Smooth muscle cell of trachea (primary cell): ENCODE data around the gene AHNAK. TPM values are rescaled to one million over a fixed set of nuclear protein-coding genes. Genes with fewer than 3 reads are reported as not detected.

Experiments used
- total RNA-seq: library from RNA; depleted of rRNA; stranded (reverse); fragments of >200 nt; gene quantifications from 2 replicates; pipeline ENCODE4 v1.2.1, GENCODE V29; 2014

The AHNAK gene
- total RNA-seq: 867 and 944 TPM in 2 replicates

DNA sequence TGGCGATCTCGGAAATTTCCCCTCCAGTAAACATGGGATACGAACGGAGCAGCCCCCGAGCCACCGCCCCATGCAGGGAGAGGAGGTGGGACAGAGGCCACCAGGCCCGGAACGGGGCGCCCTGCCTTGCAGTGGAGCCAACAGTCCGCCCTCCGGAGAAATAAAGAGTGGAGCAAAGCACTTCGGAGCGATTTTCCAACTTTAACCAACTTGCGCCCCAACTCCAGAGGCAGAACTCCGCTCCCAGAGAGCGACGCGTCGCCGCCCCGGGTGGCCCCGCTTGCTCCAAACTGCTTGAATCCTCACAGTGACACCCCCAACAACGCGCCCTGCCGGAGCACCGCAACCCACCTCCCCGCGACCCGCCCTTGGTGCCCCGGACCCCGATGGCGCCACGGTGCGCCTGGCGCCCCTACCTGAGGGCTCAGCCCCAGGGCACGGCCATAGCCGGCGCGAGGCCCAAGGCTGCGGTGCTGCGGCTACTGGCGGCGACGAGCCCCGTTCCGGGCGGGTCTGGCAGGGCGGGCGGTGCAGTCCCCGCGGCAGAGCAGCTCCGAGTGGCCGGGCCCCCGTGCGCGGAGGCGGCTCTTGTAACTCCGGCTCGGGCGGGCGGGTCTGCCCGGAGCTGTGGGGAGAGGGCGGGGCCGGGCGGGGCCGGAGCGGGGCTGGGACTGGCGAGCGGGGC, at the start of gene AHNAK:
Gene AHNAK, minus strand, starts transcription at position 563 of the 685 bp plus-strand sequence. CDS start 10,708 bp downstream, outside the sequence.

DNA sequence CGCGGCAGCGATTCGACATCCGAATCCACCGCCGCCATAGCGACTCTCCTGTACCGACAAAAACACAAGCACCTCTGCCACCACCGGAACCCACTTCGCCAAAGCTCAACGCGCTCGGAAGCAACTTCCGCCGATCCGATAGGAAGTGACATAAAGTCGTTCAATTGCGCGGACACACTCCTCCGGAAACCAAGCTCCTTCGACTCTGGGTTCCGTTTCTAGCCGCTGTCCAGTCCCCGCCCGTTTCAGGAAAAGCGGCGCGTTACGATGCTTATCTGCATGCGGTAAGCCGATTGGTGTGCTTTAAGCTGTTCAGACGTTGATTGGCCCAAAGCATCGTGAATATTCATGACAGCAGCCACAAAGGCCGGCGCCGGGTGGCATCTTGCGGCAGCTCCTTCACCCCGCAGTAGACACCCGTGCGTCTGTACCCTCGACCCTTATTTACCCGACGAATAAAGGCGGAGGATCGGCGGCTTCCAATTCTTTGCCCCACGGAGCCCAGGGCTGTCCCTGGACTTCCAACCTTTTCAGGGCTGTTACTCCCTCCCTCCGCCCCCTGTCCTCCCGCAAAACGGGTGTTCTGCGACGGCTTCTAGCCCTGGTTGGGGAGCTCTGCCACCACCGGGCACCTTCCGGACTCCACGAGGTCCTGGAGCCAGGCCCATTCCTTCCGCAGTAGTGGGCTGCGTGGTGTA, 45.0 kb upstream of the AHNAK start, which contains the start of gene TUT1:
Gene TUT1, minus strand, starts transcription at position 76 of the 698 bp plus-strand sequence. Its CDS starts 38 bp downstream, at position 38.

DNA sequence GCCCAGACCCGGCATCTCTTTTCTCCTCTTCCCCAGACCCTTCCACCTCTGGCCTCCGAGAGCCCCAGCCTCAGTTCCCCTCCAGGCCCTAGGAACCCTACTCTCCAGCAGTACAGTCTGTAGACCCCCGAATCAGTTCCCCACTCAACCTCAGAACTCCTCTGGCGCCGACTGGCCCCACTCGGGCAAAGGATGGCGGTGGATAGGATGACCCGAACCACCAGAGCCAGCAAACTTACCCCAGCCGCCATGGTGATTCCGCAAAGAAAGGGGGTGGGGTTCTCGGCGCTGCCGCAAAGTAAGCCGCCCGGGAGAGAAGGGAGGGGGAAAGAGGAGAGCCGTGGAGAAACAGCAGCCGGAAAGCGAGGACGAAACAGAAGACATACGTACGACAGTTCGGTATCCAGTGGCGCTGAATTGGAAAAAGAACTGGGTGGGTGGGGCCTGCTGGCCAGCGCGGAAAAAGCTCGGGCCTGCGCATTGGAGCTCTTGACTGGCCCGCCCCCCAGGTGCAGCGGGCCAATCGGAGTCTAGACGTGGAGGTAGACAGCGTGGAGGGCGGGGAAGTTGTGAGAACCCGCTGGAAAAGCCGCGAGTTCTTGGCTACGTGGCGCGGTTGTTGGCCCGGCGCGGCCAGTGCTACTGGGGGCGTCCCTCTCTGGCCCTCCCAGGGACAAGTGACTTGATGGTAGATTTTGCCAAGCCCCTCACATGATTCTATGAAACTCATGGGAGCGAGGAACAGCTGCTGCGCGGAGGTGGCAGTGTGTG, 27.2 kb upstream of the AHNAK start, which contains the start of gene EEF1G:
Gene EEF1G, minus strand, starts transcription at position 300 of the 771 bp plus-strand sequence. Its CDS starts 49 bp downstream, at position 251.

DNA sequence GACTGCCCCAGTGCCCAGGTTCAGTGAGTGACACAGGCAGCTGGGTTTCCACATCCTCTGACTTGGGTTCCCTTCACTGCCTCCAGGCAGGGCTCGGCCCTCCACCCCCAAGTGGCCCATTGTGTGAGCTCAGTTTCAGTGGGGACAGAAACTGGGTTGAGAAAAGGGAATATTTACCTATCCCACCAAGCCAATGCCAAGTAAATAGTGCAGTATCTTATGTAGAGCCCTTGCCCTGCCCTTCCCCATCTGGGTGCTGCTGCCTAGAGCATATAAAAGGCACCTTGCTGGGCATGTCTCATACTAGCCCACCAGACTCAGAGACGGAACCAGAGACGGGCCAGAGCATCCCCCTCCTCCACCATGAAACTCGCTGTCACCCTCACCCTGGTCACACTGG, 127.9 kb downstream of the AHNAK start, which contains the start of gene SCGB1A1:
Gene SCGB1A1, plus strand, starts transcription at position 301 of the 400 bp plus-strand sequence. Its CDS starts 63 bp downstream, at position 364.

Other genes with a start within 250 kb of the AHNAK start
- gene SCGB1D4, start 247.7 kb downstream of the AHNAK start, total RNA-seq: not detected in 2 replicates
- 0.33 and 1.0 TPM in 2 replicates for gene ASRGL1, start 209.4 kb downstream of the AHNAK start, total RNA-seq
- not detected in 2 replicates for gene SCGB1A1, start 127.8 kb downstream of the AHNAK start, total RNA-seq
- 1,356 and 1,684 TPM in 2 replicates for gene EEF1G, start 27.1 kb upstream of the AHNAK start, total RNA-seq
- 9.7 and 13.6 TPM in 2 replicates for gene TUT1, start 44.7 kb upstream of the AHNAK start, total RNA-seq
- 99.8 and 122 TPM in 2 replicates for gene MTA2, start 55.1 kb upstream of the AHNAK start, total RNA-seq
- gene EML3, start 66.0 kb upstream of the AHNAK start, total RNA-seq: 24.0 and 33.6 TPM in 2 replicates
- 3.9 and 4.6 TPM in 2 replicates for gene ROM1, start 66.5 kb upstream of the AHNAK start, total RNA-seq
- 26.5 and 48.8 TPM in 2 replicates for gene B3GAT3, start 75.2 kb upstream of the AHNAK start, total RNA-seq
- gene GANAB, start 99.8 kb upstream of the AHNAK start, total RNA-seq: 339 and 341 TPM in 2 replicates
- 26.2 and 41.0 TPM in 2 replicates for gene INTS5, start 106.5 kb upstream of the AHNAK start, total RNA-seq
- 22.5 and 25.9 TPM in 2 replicates for gene C11orf98, start 118.4 kb upstream of the AHNAK start, total RNA-seq
- 5.2 and 7.8 TPM in 2 replicates for gene CSKMT, start 118.5 kb upstream of the AHNAK start, total RNA-seq
- 6.9 and 8.7 TPM in 2 replicates for gene UQCC3, start 124.9 kb upstream of the AHNAK start, total RNA-seq
- 4.3 and 6.1 TPM in 2 replicates for gene LBHD1, start 125.5 kb upstream of the AHNAK start, total RNA-seq
- 118 and 157 TPM in 2 replicates for gene UBXN1, start 132.3 kb upstream of the AHNAK start, total RNA-seq
- gene LRRN4CL, start 142.7 kb upstream of the AHNAK start, total RNA-seq: 68.9 and 89.6 TPM in 2 replicates
- 49.5 and 76.3 TPM in 2 replicates for gene BSCL2, start 160.6 kb upstream of the AHNAK start, total RNA-seq
- 0.17 TPM in 1 of 2 replicates, not detected in the other for gene GNG3, start 160.9 kb upstream of the AHNAK start, total RNA-seq
- gene HNRNPUL2, start 180.7 kb upstream of the AHNAK start, total RNA-seq: 9.6 and 18.3 TPM in 2 replicates
- 33.1 and 36.9 TPM in 2 replicates for gene TTC9C, start 181.7 kb upstream of the AHNAK start, total RNA-seq
- 14.1 and 17.4 TPM in 2 replicates for gene ZBTB3, start 207.4 kb upstream of the AHNAK start, total RNA-seq
- 41.0 and 73.6 TPM in 2 replicates for gene POLR2G, start 214.8 kb upstream of the AHNAK start, total RNA-seq
- gene TAF6L, start 224.6 kb upstream of the AHNAK start, total RNA-seq: 26.3 and 27.2 TPM in 2 replicates
- 40.7 and 52.1 TPM in 2 replicates for gene TMEM179B, start 240.6 kb upstream of the AHNAK start, total RNA-seq
- gene TMEM223, start 245.2 kb upstream of the AHNAK start, total RNA-seq: 14.7 and 19.0 TPM in 2 replicates